ENCODE measurements around the gene BBOF1. TPM values are rescaled to one million over a fixed set of nuclear protein-coding genes. Genes with fewer than 3 reads are reported as not detected.
A peak's percentile ranks its signal among the peaks of the same experiment; 100 is the strongest.

BBOF1 gene
- total RNA-seq (10 to 100 TPM in 1 of 5 donors, 1 to 10 TPM in 2, not detected in 2; 1.8 to 13.0 (median 2.0) TPM), polyA plus RNA-seq (1 to 10 TPM; 3.9 to 6.4 (median 4.1) TPM)
- long read RNA-seq, donor 1, partial matches to known transcripts, result 0 of 5 reads
- long read RNA-seq, donor 1, other reads (novel, unspliced or antisense), result 5 of 5 reads
- long read RNA-seq, donor 2, partial matches to known transcripts, result 0 of 1 reads
- long read RNA-seq, donor 2, other reads (novel, unspliced or antisense), result 0 of 1 reads
- long read RNA-seq, donor 3, partial matches to known transcripts, result 9 of 9 reads
- long read RNA-seq, donor 3, other reads (novel, unspliced or antisense), result 0 of 9 reads
- long read RNA-seq, donor 4, result 0 reads
- long read RNA-seq, donor 5, result 0 reads
- long read RNA-seq, donor 6, partial matches to known transcripts, result 78 of 79 reads
- long read RNA-seq, donor 6, other reads (novel, unspliced or antisense), result 0 of 79 reads
- long read RNA-seq, donor 7, partial matches to known transcripts, result 5 of 5 reads
- long read RNA-seq, donor 7, other reads (novel, unspliced or antisense), result 0 of 5 reads
- long read RNA-seq, donor 8, partial matches to known transcripts, result 0 of 2 reads
- long read RNA-seq, donor 8, other reads (novel, unspliced or antisense), result 0 of 2 reads
- long read RNA-seq, donor 9, partial matches to known transcripts, result 7 of 7 reads
- long read RNA-seq, donor 9, other reads (novel, unspliced or antisense), result 0 of 7 reads
- long read RNA-seq, donor 10, result 0 reads

GRCh38 chr14:74018586-74019407 is at the start of gene BBOF1, which contains the start of gene ENTPD5:
TSS of gene BBOF1 (plus strand) at chr14:74019349. CDS start at chr14:74019479, 130 bp downstream.
TSS of gene ENTPD5 (minus strand) at chr14:74019288. CDS start at chr14:73988102, 31,186 bp downstream.
- Histone ChIP-seq H3K27ac (peak within 1 kb of the TSS; percentile 92 to 99 (median 97)), H3K4me3 (peak within 1 kb of the TSS; percentile 64 to 76 (median 72)), H3K27me3 (no peaks in the 10 kb centered on the region), H3K36me3 (peaks cover 0 to 3% (median 0%) of the 10 kb centered on the region in 4 donors), H3K4me1 (peaks cover 6 to 23% (median 21%) of the 10 kb centered on the region in 4 donors), H3K9me3 (no peaks in the 10 kb centered on the region)
- 0 to 1% (median 0%) methylated on average over 57 to 93 of the region's 93 CpGs for WGBS, 5 donors
- TF ChIP-seq EP300 (IDR thresholded peaks at IDR 0.05) (no peak), POLR2AphosphoS5 (IDR thresholded peaks at IDR 0.05) (peak; percentile 53 to 90 (median 90)), POLR2A (IDR thresholded peaks at IDR 0.05) (no peak), CTCF (IDR thresholded peaks at IDR 0.05) (no peak)
- intact Hi-C loops (cut with DNase I; ENCODE audit: low total_unique reads), result no loop called here
- peak; percentile 89 to 96 for DNase-seq

- H3K9me3 ChIP-seq, result no peaks in the 10 kb centered on the region
- peaks cover 13 to 96% (median 64%) of the 10 kb centered on the region in 4 donors for H3K36me3 ChIP-seq
- intact Hi-C loops (cut with DNase I; ENCODE audit: low total_unique reads), result no loop called here
- no peak overlapping the region for H3K27ac ChIP-seq
- WGBS, 5 donors, result 66 to 77% (median 73%) methylated on average over 2 of the region's 2 CpGs
- H3K27me3 ChIP-seq, result no peaks in the 10 kb centered on the region
- no peak overlapping the region for H3K4me3 ChIP-seq
- TF ChIP-seq POLR2AphosphoS5 (IDR thresholded peaks at IDR 0.05) (no peak), CTCF (IDR thresholded peaks at IDR 0.05) (no peak), EP300 (IDR thresholded peaks at IDR 0.05) (no peak), POLR2A (IDR thresholded peaks at IDR 0.05) (no peak)
- no peak for DNase-seq
- H3K4me1 ChIP-seq, result no peaks in the 10 kb centered on the region
Measured at GRCh38 chr14:73973497-73973896, 45.7 kb upstream of the BBOF1 start.

- H3K27ac ChIP-seq, result no peak overlapping the region
- H3K9me3 ChIP-seq, result no peaks in the 10 kb centered on the region
- peaks cover 0 to 83% (median 42%) of the 10 kb centered on the region in 4 donors for H3K36me3 ChIP-seq
- TF ChIP-seq POLR2A (IDR thresholded peaks at IDR 0.05), result no peak
- no peaks in the 10 kb centered on the region for H3K4me1 ChIP-seq
- no peaks in the 10 kb centered on the region for H3K27me3 ChIP-seq
- no peak for DNase-seq
- no peak overlapping the region for H3K4me3 ChIP-seq
- WGBS, 5 donors, result 69 to 90% (median 82%) methylated on average over 6 of the region's 6 CpGs
- intact Hi-C loops (cut with DNase I; ENCODE audit: low total_unique reads), result no loop called here
Measured at GRCh38 chr14:73976125-73976524, 43.0 kb upstream of the BBOF1 start.

- H3K36me3 ChIP-seq, result peaks cover 0 to 85% (median 44%) of the 10 kb centered on the region in 4 donors
Measured at GRCh38 chr14:73977896-73978295, 41.3 kb upstream of the BBOF1 start.

More at GRCh38 chr14:73977896-73978295, 41.3 kb upstream of the BBOF1 start:
- Histone ChIP-seq H3K4me3 (no peak overlapping the region), H3K27me3 (no peaks in the 10 kb centered on the region), H3K27ac (no peak overlapping the region), H3K4me1 (no peaks in the 10 kb centered on the region), H3K9me3 (no peaks in the 10 kb centered on the region)
- no peak for TF ChIP-seq CTCF (IDR thresholded peaks at IDR 0.05)
- TF ChIP-seq POLR2A (IDR thresholded peaks at IDR 0.05), result no peak
- no peak for TF ChIP-seq EP300 (IDR thresholded peaks at IDR 0.05)
- no peak for TF ChIP-seq POLR2AphosphoS5 (IDR thresholded peaks at IDR 0.05)
- no peak for DNase-seq
- WGBS, 5 donors, result 25 to 59% (median 36%) methylated on average over 4 of the region's 4 CpGs
- intact Hi-C loops (cut with DNase I; ENCODE audit: low total_unique reads), result no loop called here

Measured in stomach (tissue), 19 donors.